GM19468 (cell line): ENCODE results near the gene SOCS3.

Experiments
- ATAC-seq: cut with Tn5 transposase; IDR thresholded peaks from one replicate; pipeline ENCODE4 v1.9.1; 2021; ENCODE audit warnings: mild to moderate bottlenecking, moderate library complexity, moderate number of reproducible peaks; ENCODE audit not compliant: unreplicated experiment; ENCODE audit errors: extremely low read depth

SOCS3 gene

GRCh38 chr17:78359997-78360370 is at the start of gene SOCS3:
SOCS3 (minus strand) TSS chr17:78360077; CDS start chr17:78359095, 982 bp downstream.
- no peak for ATAC-seq

- ATAC-seq: no peak
Measured at GRCh38 chr17:78409191-78409928, 49.5 kb upstream of the SOCS3 start.

GRCh38 chr17:78408476-78409050 is 48.7 kb upstream of the SOCS3 start:
- ATAC-seq: no peak

- no peak for ATAC-seq
Measured at GRCh38 chr17:78407387-78408000, 47.6 kb upstream of the SOCS3 start.

- ATAC-seq: no peak
Measured at GRCh38 chr17:78406920-78407319, 47.0 kb upstream of the SOCS3 start.

GRCh38 chr17:78406396-78406795 is 46.5 kb upstream of the SOCS3 start:
- no peak for ATAC-seq

GRCh38 chr17:78403822-78404221 is 43.9 kb upstream of the SOCS3 start:
- ATAC-seq: no peak

- ATAC-seq: no peak
Measured at GRCh38 chr17:78401891-78402290, 42.0 kb upstream of the SOCS3 start.

- ATAC-seq: no peak
Measured at GRCh38 chr17:78401246-78401645, 41.4 kb upstream of the SOCS3 start.

- ATAC-seq: no peak
Measured at GRCh38 chr17:78400581-78401240, 40.8 kb upstream of the SOCS3 start.

- ATAC-seq: no peak
Measured at GRCh38 chr17:78399693-78400144, 39.8 kb upstream of the SOCS3 start.

GRCh38 chr17:78399028-78399692 is 39.3 kb upstream of the SOCS3 start:
- ATAC-seq: no peak

- no peak for ATAC-seq
Measured at GRCh38 chr17:78398390-78398789, 38.5 kb upstream of the SOCS3 start.

GRCh38 chr17:78397681-78398101 is 37.8 kb upstream of the SOCS3 start:
- no peak for ATAC-seq

GRCh38 chr17:78396441-78397337 is 36.8 kb upstream of the SOCS3 start:
- no peak for ATAC-seq

- no peak for ATAC-seq
Measured at GRCh38 chr17:78395155-78395554, 35.3 kb upstream of the SOCS3 start.

GRCh38 chr17:78394209-78394608 is 34.3 kb upstream of the SOCS3 start:
- no peak for ATAC-seq

- ATAC-seq: no peak
Measured at GRCh38 chr17:78393575-78393974, 33.7 kb upstream of the SOCS3 start.

- no peak for ATAC-seq
Measured at GRCh38 chr17:78392295-78392694, 32.4 kb upstream of the SOCS3 start.
